ENCODE data around the gene MAGI2. TPM values are rescaled to one million over a fixed set of nuclear protein-coding genes. Genes with fewer than 3 reads are reported as not detected.

MAGI2 gene
- total RNA-seq, 1 experiment from 2014 or later = 14.3 TPM

GRCh38 chr7:79281426-79281825 lies 172.0 kb downstream of the MAGI2 start:
- Mint-ChIP-seq H3K27ac (no peak overlapping the region), H3K27me3 (ENCODE audit: low read depth) (0 out of 2 replicates have a peak, but pooled peaks cover under 1% of the 10 kb centered on the region), H3K4me1 (no peaks in the 10 kb centered on the region), H3K36me3 (ENCODE audit: insufficient read depth in 1 of 3, low read depth in 3 of 3) (no peaks in the 10 kb centered on the region), H3K9me3 (no peaks in the 10 kb centered on the region), H3K4me3 (no peak overlapping the region)
- Histone ChIP-seq H3K79me1 (ENCODE audit: insufficient read depth, low read depth, low read length, poor library complexity, severe bottlenecking) (no peaks in the 10 kb centered on the region), H4K91ac (ENCODE audit: insufficient read length, low read depth, low read length) (no peak overlapping the region), H3K27ac (ENCODE audit: insufficient read length, low read depth, low read length) (no peak overlapping the region), H3K4me2 (ENCODE audit: insufficient read depth, insufficient read length, low read length) (no peak overlapping the region), H2AFZ (ENCODE audit: low read length) (no peak overlapping the region), H3K14ac (ENCODE audit: insufficient read depth, low read length) (no peak overlapping the region), H2BK12ac (ENCODE audit: insufficient read length, low read depth, low read length) (no peak overlapping the region), H3K23me2 (ENCODE audit: insufficient read length, low read depth, low read length, poor library complexity, severe bottlenecking) (no peaks in the 10 kb centered on the region), H2BK15ac (ENCODE audit: low read depth, low read length) (no peak overlapping the region), H2BK120ac (ENCODE audit: low read depth, low read length, poor library complexity, severe bottlenecking) (no peak overlapping the region), H2AK5ac (ENCODE audit: insufficient read length, low read length) (no peak overlapping the region), H3K9ac (ENCODE audit: extremely low read depth, insufficient read length, low read length) (no peak overlapping the region), H4K5ac (ENCODE audit: insufficient read length, low read depth, low read length) (no peak overlapping the region), H2BK20ac (ENCODE audit: low read depth, low read length, poor library complexity, severe bottlenecking) (no peak overlapping the region), H4K8ac (replicated peaks; ENCODE audit: insufficient read length, low read depth, low read length) (no peak overlapping the region), H3K23ac (ENCODE audit: insufficient read length, low read depth, low read length) (no peak overlapping the region), H3K18ac (ENCODE audit: insufficient read length, low read depth, low read length) (no peak overlapping the region), H4K20me1 (ENCODE audit: control insufficient read depth, insufficient read depth, insufficient read length) (no peaks in the 10 kb centered on the region), H3K4me1 (ENCODE audit: insufficient read depth, low read length) (no peaks in the 10 kb centered on the region), H2BK5ac (ENCODE audit: insufficient read length, low read length) (no peak overlapping the region), H3K56ac (ENCODE audit: insufficient read length, low read depth, low read length) (no peak overlapping the region), H3K4ac (ENCODE audit: low read depth, low read length) (no peak overlapping the region), H3T11ph (ENCODE audit: low read length) (no peak overlapping the region), H3K9me3 (ENCODE audit: control insufficient read depth, low read depth, low read length) (no peaks in the 10 kb centered on the region), H3K27me3 (ENCODE audit: insufficient read depth, low read length) (no peaks in the 10 kb centered on the region), H3K79me2 (ENCODE audit: insufficient read depth, low read length) (no peaks in the 10 kb centered on the region)
- no CpG with 5 or more reads among the region's 2 CpGs for whole genome bisulfite sequencing (ENCODE audit: extremely low coverage, insufficient read length, low lambda C conversion rate)
- TF ChIP-seq, protein P1, sequence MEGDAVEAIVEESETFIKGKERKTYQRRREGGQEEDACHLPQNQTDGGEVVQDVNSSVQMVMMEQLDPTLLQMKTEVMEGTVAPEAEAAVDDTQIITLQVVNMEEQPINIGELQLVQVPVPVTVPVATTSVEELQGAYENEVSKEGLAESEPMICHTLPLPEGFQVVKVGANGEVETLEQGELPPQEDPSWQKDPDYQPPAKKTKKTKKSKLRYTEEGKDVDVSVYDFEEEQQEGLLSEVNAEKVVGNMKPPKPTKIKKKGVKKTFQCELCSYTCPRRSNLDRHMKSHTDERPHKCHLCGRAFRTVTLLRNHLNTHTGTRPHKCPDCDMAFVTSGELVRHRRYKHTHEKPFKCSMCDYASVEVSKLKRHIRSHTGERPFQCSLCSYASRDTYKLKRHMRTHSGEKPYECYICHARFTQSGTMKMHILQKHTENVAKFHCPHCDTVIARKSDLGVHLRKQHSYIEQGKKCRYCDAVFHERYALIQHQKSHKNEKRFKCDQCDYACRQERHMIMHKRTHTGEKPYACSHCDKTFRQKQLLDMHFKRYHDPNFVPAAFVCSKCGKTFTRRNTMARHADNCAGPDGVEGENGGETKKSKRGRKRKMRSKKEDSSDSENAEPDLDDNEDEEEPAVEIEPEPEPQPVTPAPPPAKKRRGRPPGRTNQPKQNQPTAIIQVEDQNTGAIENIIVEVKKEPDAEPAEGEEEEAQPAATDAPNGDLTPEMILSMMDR (conservative IDR thresholded peaks at IDR 0.05) = no peak
- DNase-seq = no peak
